GM23338 (cell line): ENCODE data around the gene FARS2.

Experiments used
- CREB1 ChIP-seq: fragments of 250-450 bp; sonication (Bioruptor Pico); IDR thresholded peaks from 2 replicates; pipeline ENCODE4 v1.5.0; 2020; ENCODE audit warnings: low read depth, mild to moderate bottlenecking, moderate library complexity
- CTCF ChIP-seq, 2 experiments: fragments of 200-600 bp in 1 of 2; sonication (generic) in 1 of 2; conservative IDR thresholded peaks; 2 replicates each; pipeline versions ENCODE4 v1.5.1 to v1.6.1; 2016 to 2017; ENCODE audit warnings: antibody characterized with exemption in 2 of 2, low read depth in 2 of 2, mild to moderate bottlenecking in 2 of 2, moderate library complexity in 1 of 2
- EZH2 ChIP-seq: fragments of 200-600 bp; sonication (generic); IDR thresholded peaks from one replicate; pipeline ENCODE4 v1.8.0; 2017; ENCODE audit warnings: antibody characterized with exemption, mild to moderate bottlenecking, low read depth; ENCODE audit not compliant: unreplicated experiment
- EZH2phosphoT487 ChIP-seq: fragments of 200-600 bp; sonication (generic); IDR thresholded peaks from one replicate; pipeline ENCODE4 v1.8.1; 2018; ENCODE audit warnings: antibody characterized with exemption; ENCODE audit not compliant: unreplicated experiment
- JUNB ChIP-seq: IDR thresholded peaks from one replicate; pipeline ENCODE4 v1.6.1; 2016; ENCODE audit warnings: antibody characterized with exemption; ENCODE audit not compliant: unreplicated experiment
- NANOG ChIP-seq: IDR thresholded peaks from 2 replicates; pipeline ENCODE4 v1.6.1; 2016; ENCODE audit warnings: antibody characterized with exemption, borderline replicate concordance
- POLR2AphosphoS5 ChIP-seq: IDR thresholded peaks from 2 replicates; pipeline ENCODE4 v1.6.1; 2016; ENCODE audit warnings: antibody characterized with exemption, low read depth
- STAT1 ChIP-seq: IDR thresholded peaks from one replicate; pipeline ENCODE4 v1.6.1; 2016; ENCODE audit warnings: antibody characterized with exemption; ENCODE audit not compliant: unreplicated experiment
- ZNF331 ChIP-seq: fragments of 250-450 bp; sonication (Bioruptor Pico); IDR thresholded peaks from 2 replicates; pipeline ENCODE4 v1.5.0; 2020; ENCODE audit warnings: low read depth, mild to moderate bottlenecking, moderate library complexity
- TF ChIP-seq, protein P1 (sequence below): IDR thresholded peaks from 2 replicates; pipeline ENCODE4 v1.6.1; 2016; ENCODE audit warnings: antibody characterized with exemption
- TF ChIP-seq, protein P2 (sequence below): IDR thresholded peaks from one replicate; pipeline ENCODE4 v1.6.1; 2018; ENCODE audit warnings: antibody characterized with exemption; ENCODE audit not compliant: unreplicated experiment

DNA sequence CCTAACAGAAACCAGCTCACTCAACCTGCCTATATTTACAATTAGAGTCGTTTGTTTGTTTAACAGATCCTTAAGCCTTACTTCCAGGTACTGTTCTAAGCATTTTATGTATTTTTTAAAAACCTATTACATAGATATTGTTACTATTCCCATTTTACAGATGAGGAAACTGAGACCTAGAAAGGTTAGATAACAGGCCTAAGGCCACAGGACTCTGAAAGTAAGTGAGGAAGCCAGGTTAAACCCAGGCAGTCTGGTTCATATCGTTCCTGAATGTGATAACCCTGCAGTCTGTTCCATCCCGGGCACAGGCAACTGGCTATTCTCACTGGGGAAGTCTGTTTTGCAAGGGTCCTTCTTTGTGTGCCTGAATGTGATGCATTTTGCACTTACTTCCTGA is 322.2 kb downstream of the FARS2 start:
- TF ChIP-seq CTCF (conservative IDR thresholded peaks at IDR 0.05; ENCODE audit: low read depth in 2 of 2) (no peak), POLR2AphosphoS5 (no peak), EZH2 (no peak), STAT1 (no peak), EZH2phosphoT487 (no peak), NANOG (no peak), JUNB (no peak), CREB1 (CRISPR knock-in tag) (no peak), ZNF331 (CRISPR knock-in tag) (no peak)
- TF ChIP-seq, protein P1, sequence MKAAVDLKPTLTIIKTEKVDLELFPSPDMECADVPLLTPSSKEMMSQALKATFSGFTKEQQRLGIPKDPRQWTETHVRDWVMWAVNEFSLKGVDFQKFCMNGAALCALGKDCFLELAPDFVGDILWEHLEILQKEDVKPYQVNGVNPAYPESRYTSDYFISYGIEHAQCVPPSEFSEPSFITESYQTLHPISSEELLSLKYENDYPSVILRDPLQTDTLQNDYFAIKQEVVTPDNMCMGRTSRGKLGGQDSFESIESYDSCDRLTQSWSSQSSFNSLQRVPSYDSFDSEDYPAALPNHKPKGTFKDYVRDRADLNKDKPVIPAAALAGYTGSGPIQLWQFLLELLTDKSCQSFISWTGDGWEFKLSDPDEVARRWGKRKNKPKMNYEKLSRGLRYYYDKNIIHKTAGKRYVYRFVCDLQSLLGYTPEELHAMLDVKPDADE = no peak
- TF ChIP-seq, protein P2, sequence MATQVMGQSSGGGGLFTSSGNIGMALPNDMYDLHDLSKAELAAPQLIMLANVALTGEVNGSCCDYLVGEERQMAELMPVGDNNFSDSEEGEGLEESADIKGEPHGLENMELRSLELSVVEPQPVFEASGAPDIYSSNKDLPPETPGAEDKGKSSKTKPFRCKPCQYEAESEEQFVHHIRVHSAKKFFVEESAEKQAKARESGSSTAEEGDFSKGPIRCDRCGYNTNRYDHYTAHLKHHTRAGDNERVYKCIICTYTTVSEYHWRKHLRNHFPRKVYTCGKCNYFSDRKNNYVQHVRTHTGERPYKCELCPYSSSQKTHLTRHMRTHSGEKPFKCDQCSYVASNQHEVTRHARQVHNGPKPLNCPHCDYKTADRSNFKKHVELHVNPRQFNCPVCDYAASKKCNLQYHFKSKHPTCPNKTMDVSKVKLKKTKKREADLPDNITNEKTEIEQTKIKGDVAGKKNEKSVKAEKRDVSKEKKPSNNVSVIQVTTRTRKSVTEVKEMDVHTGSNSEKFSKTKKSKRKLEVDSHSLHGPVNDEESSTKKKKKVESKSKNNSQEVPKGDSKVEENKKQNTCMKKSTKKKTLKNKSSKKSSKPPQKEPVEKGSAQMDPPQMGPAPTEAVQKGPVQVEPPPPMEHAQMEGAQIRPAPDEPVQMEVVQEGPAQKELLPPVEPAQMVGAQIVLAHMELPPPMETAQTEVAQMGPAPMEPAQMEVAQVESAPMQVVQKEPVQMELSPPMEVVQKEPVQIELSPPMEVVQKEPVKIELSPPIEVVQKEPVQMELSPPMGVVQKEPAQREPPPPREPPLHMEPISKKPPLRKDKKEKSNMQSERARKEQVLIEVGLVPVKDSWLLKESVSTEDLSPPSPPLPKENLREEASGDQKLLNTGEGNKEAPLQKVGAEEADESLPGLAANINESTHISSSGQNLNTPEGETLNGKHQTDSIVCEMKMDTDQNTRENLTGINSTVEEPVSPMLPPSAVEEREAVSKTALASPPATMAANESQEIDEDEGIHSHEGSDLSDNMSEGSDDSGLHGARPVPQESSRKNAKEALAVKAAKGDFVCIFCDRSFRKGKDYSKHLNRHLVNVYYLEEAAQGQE = no peak
